H1 (cell line): ENCODE data around the gene LBX2. TPM values are rescaled to one million over a fixed set of nuclear protein-coding genes. Genes with fewer than 3 reads are reported as not detected.

ENCODE experiments used
- CTCF ChIA-PET: fragments of 300-600 bp; sonication (Branson Sonifier 250); formaldehyde crosslinking; loops from one replicate; lab custom pipeline; 2021; ENCODE audit not compliant: partially characterized antibody; lab: Charles Lee
- POLR2A ChIA-PET: fragments of 300-600 bp; sonication (Branson Sonifier 250); formaldehyde crosslinking; loops from one replicate; lab custom pipeline; 2021; ENCODE audit warnings: inconsistent platforms; ENCODE audit not compliant: partially characterized antibody; lab: Charles Lee
- DNase-seq, 2 experiments: peaks; one replicate each; pipeline versions ENCODE4 v3.0.0 to v3.0.0-alpha.2; 2010 to 2022; ENCODE audit warnings: low spot score in 2 of 2, low read depth in 1 of 2, mixed read lengths in 1 of 2
- FAIRE-seq: peaks from 2 replicates; lab custom pipeline; 2011; peaks lifted over from hg19 to GRCh38; lab: Jason Lieb, UNC
- H2AFZ ChIP-seq: 2 replicates; pipeline ENCODE4 v1.8.1; 2012; ENCODE audit warnings: low read length, inconsistent platforms
- H2AK5ac ChIP-seq: 2 replicates; pipeline ENCODE4 v1.6.1; 2013; ENCODE audit warnings: low read depth, low read length
- H2BK120ac ChIP-seq: replicated peaks from 2 replicates; pipeline ENCODE3; 2013; ENCODE audit warnings: low read depth, low read length, inconsistent platforms
- H2BK12ac ChIP-seq: 2 replicates; pipeline ENCODE4 v1.6.1; 2013; ENCODE audit warnings: low read depth, low read length
- H2BK15ac ChIP-seq: 2 replicates; pipeline ENCODE4 v1.6.1; 2013; ENCODE audit warnings: low read length
- H2BK20ac ChIP-seq: 2 replicates; pipeline ENCODE4 v1.6.1; 2013; ENCODE audit warnings: low read length
- H2BK5ac ChIP-seq: 2 replicates; pipeline ENCODE4 v1.6.1; 2013; ENCODE audit warnings: low read depth, low read length
- H3K14ac ChIP-seq: 2 replicates; pipeline ENCODE4 v1.6.1; 2013; ENCODE audit warnings: inconsistent platforms; ENCODE audit not compliant: insufficient read length
- H3K18ac ChIP-seq: 2 replicates; pipeline ENCODE4 v1.6.1; 2013; ENCODE audit warnings: low read length; ENCODE audit errors: extremely low read depth
- H3K23ac ChIP-seq: 2 replicates; pipeline ENCODE4 v1.6.1; 2013; ENCODE audit warnings: inconsistent platforms; ENCODE audit not compliant: insufficient read length
- H3K23me2 ChIP-seq: 2 replicates; pipeline ENCODE4 v1.6.1; 2013; ENCODE audit warnings: low read depth, low read length
- H3K27ac ChIP-seq: 2 replicates; pipeline ENCODE4 v1.6.1; 2011; ENCODE audit warnings: low read depth, low read length, inconsistent platforms
- H3K27me3 ChIP-seq, 4 experiments: replicated peaks in 1 of 4; 1 replicate in 1 of 4; 2 replicates in 3 of 4; pipeline versions ENCODE4 v1.6.1 to v1.8.1; 2011 to 2013; ENCODE audit warnings: low read length in 3 of 4, mild to moderate bottlenecking in 3 of 4, inconsistent platforms in 2 of 4, mixed read lengths in 2 of 4, moderate library complexity in 1 of 4; ENCODE audit not compliant: control insufficient read depth in 3 of 4, insufficient read depth in 3 of 4; ENCODE audit errors: extremely low read depth in 1 of 4
- H3K36me3 ChIP-seq, 4 experiments: 2 replicates each; pipeline versions ENCODE4 v1.6.1 to v1.8.1; 2011 to 2013; ENCODE audit warnings: mild to moderate bottlenecking in 4 of 4, low read length in 3 of 4, moderate library complexity in 2 of 4, control low read depth in 1 of 4, inconsistent platforms in 1 of 4; ENCODE audit not compliant: insufficient read depth in 4 of 4, control insufficient read depth in 2 of 4
- H3K4ac ChIP-seq: replicated peaks from 2 replicates; pipeline ENCODE3; 2013; ENCODE audit warnings: low read length, low read depth, mixed read lengths, inconsistent platforms; ENCODE audit not compliant: insufficient read length
- H3K4me1 ChIP-seq, 4 experiments: replicated peaks in 1 of 4; 1 replicate in 1 of 4; 2 replicates in 3 of 4; pipeline versions ENCODE4 v1.6.1 to v1.8.1; 2011 to 2013; ENCODE audit warnings: low read length in 3 of 4, inconsistent platforms in 2 of 4, mixed read lengths in 1 of 4; ENCODE audit not compliant: insufficient read depth in 4 of 4, control insufficient read depth in 3 of 4
- H3K4me2 ChIP-seq, 2 experiments: 2 replicates each; pipeline versions ENCODE4 v1.6.1 to v1.8.1; 2011 to 2013; ENCODE audit warnings: low read depth in 2 of 2, low read length in 2 of 2, control low read depth in 1 of 2, inconsistent platforms in 1 of 2, mild to moderate bottlenecking in 1 of 2; ENCODE audit not compliant: insufficient read depth in 1 of 2
- H3K4me3 ChIP-seq, 4 experiments: fragments of 200-600, 300-600 bp in 1 of 4; sonication (generic), shearing (Covaris generic), sonication (Bioruptor Twin) in 1 of 4; 2 replicates each; pipeline versions ENCODE4 v1.5.1 to v1.8.1; 2011 to 2016; ENCODE audit warnings: low read length in 4 of 4, low read depth in 3 of 4, control low read depth in 2 of 4, inconsistent platforms in 2 of 4, mild to moderate bottlenecking in 2 of 4, mixed read lengths in 1 of 4, moderate library complexity in 1 of 4; ENCODE audit not compliant: insufficient read depth in 2 of 4; ENCODE audit errors: extremely low read depth in 1 of 4
- H3K56ac ChIP-seq: replicated peaks from 2 replicates; pipeline ENCODE3; 2013; ENCODE audit warnings: low read depth, mild to moderate bottlenecking, mixed read lengths, low read length, inconsistent platforms; ENCODE audit not compliant: insufficient read length
- H3K79me1 ChIP-seq: 2 replicates; pipeline ENCODE4 v1.6.1; 2013; ENCODE audit warnings: low read depth, low read length, control low read depth
- H3K79me2 ChIP-seq, 2 experiments: 2 replicates each; pipeline versions ENCODE4 v1.6.1 to v1.8.1; 2012 to 2013; ENCODE audit warnings: low read length in 2 of 2, mild to moderate bottlenecking in 2 of 2, inconsistent platforms in 1 of 2; ENCODE audit not compliant: insufficient read depth in 2 of 2, control insufficient read depth in 1 of 2
- H3K9ac ChIP-seq, 4 experiments: replicated peaks in 1 of 4; 1 replicate in 1 of 4; 2 replicates in 3 of 4; pipeline versions ENCODE4 v1.6.1 to v1.8.1; 2011 to 2013; ENCODE audit warnings: low read depth in 3 of 4, low read length in 3 of 4, control low read depth in 2 of 4, mild to moderate bottlenecking in 2 of 4, moderate library complexity in 2 of 4, inconsistent platforms in 1 of 4; ENCODE audit errors: extremely low read depth in 1 of 4
- H3K9me3 ChIP-seq, 2 experiments: 2 replicates each; pipeline versions ENCODE4 v1.6.1 to v1.8.1; 2012 to 2013; ENCODE audit warnings: mild to moderate bottlenecking in 2 of 2, moderate library complexity in 2 of 2, control low read depth in 1 of 2, inconsistent platforms in 1 of 2, low read depth in 1 of 2, low read length in 1 of 2, mixed read lengths in 1 of 2; ENCODE audit not compliant: insufficient read depth in 2 of 2
- H4K20me1 ChIP-seq, 2 experiments: replicated peaks in 1 of 2; 2 replicates each; pipeline versions ENCODE3 to v1.8.1; 2011 to 2013; ENCODE audit warnings: inconsistent platforms in 2 of 2, low read length in 2 of 2, mild to moderate bottlenecking in 1 of 2; ENCODE audit not compliant: insufficient read depth in 2 of 2, control insufficient read depth in 1 of 2
- H4K5ac ChIP-seq: 2 replicates; pipeline ENCODE4 v1.6.1; 2013; ENCODE audit warnings: low read length, low read depth, mixed read lengths, inconsistent platforms; ENCODE audit not compliant: insufficient read length
- H4K8ac ChIP-seq: 2 replicates; pipeline ENCODE4 v1.8.0; 2013; ENCODE audit warnings: mild to moderate bottlenecking, moderate library complexity, low read length, inconsistent platforms; ENCODE audit not compliant: insufficient read depth; ENCODE audit errors: extremely low read depth
- H4K91ac ChIP-seq: replicated peaks from 2 replicates; pipeline ENCODE3; 2013; ENCODE audit warnings: low read length, mixed read lengths, inconsistent platforms; ENCODE audit not compliant: insufficient read length
- CBX8 ChIP-seq: fragments of 300-800, 300-1000 bp; sonication (generic); IDR thresholded peaks from 2 replicates; pipeline ENCODE4 v1.7.1; 2016; ENCODE audit warnings: low read depth, low read length, borderline replicate concordance
- CEBPB ChIP-seq: IDR thresholded peaks from 2 replicates; pipeline ENCODE4 v1.6.1; 2012; ENCODE audit warnings: low read depth, low read length
- CHD1 ChIP-seq: IDR thresholded peaks from 2 replicates; pipeline ENCODE4 v1.6.1; 2012; ENCODE audit warnings: low read depth, low read length, improper control_type of control experiment
- EGR1 ChIP-seq: IDR thresholded peaks from 2 replicates; pipeline ENCODE4 v1.6.1; 2011; ENCODE audit warnings: low read depth, low read length, borderline replicate concordance
- EP300 ChIP-seq, 2 experiments: IDR thresholded peaks; 1 replicate in 1 of 2; 2 replicates in 1 of 2; pipeline ENCODE4 v1.6.1; 2011 to 2012; ENCODE audit warnings: low read depth in 2 of 2, low read length in 2 of 2, mild to moderate bottlenecking in 2 of 2, borderline replicate concordance in 1 of 2, inconsistent platforms in 1 of 2, moderate library complexity in 1 of 2
- HDAC6 ChIP-seq: IDR thresholded peaks from one replicate; pipeline ENCODE4 v1.7.1; 2012; ENCODE audit warnings: low read depth, mild to moderate bottlenecking, inconsistent platforms, low read length, moderate library complexity
- PHF8 ChIP-seq: fragments of 200-600 bp; sonication (generic); conservative IDR thresholded peaks from 2 replicates; pipeline ENCODE4 v1.7.1; 2012; ENCODE audit warnings: low read depth, mild to moderate bottlenecking, inconsistent platforms, low read length, moderate library complexity
- POU5F1 ChIP-seq: IDR thresholded peaks from 2 replicates; pipeline ENCODE4 v1.6.1; 2011; ENCODE audit warnings: low read depth, mild to moderate bottlenecking, low read length, moderate library complexity
- WGBS, 2 experiments: shearing (Covaris generic) in 1 of 2; methylation state at CpG; one replicate each; pipeline versions ENCODE4 v1.1.6 to v1.1.7; 2013 to 2015; ENCODE audit warnings: low lambda C conversion rate in 2 of 2, mixed read lengths in 2 of 2, inconsistent platforms in 1 of 2, low coverage in 1 of 2, missing lambda C conversion rate in 1 of 2; ENCODE audit not compliant: insufficient replicate concordance in 2 of 2, insufficient coverage in 1 of 2, insufficient read length in 1 of 2; ENCODE audit errors: extremely low coverage in 1 of 2, missing lambda C conversion rate in 1 of 2; 5-methylcytosine and 5-hydroxymethylcytosine counted together
- polyA plus RNA-seq, 7 experiments: library from polyadenylated mRNA; depleted of rRNA in 3 of 7; stranded (reverse) in 5 of 7; unstranded in 2 of 7; fragments of >200 nt in 5 of 7; fragments of 200-250 nt in 2 of 7; gene quantifications; 1 replicate in 5 of 7; 2 replicates in 1 of 7; 4 replicates in 1 of 7; pipeline versions ENCODE4 v1.2.1 to v1.2.3, GENCODE V29; 2011 to 2013; ENCODE audit warnings: missing spikeins in 2 of 7, mixed read lengths in 2 of 7
- total RNA-seq: library from RNA; stranded (reverse); fragmentation: NEBNext Ultra II Directional; extraction: Animal tissue kit (Norgen Biotek cat#: 25700); gene quantifications from 2 replicates; pipeline ENCODE4 v1.2.1, GENCODE V29; 2021
- TF ChIP-seq, protein P1 (sequence below), 3 experiments: IDR thresholded peaks; 1 replicate in 2 of 3; 2 replicates in 1 of 3; pipeline versions ENCODE4 v1.5.1 to v1.6.1; 2011; ENCODE audit warnings: low read length in 3 of 3, mild to moderate bottlenecking in 3 of 3, inconsistent platforms in 2 of 3, low read depth in 1 of 3, moderate library complexity in 1 of 3; ENCODE audit not compliant: insufficient read depth in 1 of 3; ENCODE audit errors: control extremely low read depth in 1 of 3
- TF ChIP-seq, protein P2 (sequence below): IDR thresholded peaks from 2 replicates; pipeline ENCODE4 v1.6.1; 2012; ENCODE audit warnings: inconsistent platforms

LBX2 gene
- total and polyA plus RNA-seq, 2 of the 8 experiments (the other 6 are each of a cell fraction or from before 2014, with no cell fraction given), result 0.27 TPM; not detected in 1

DNA sequence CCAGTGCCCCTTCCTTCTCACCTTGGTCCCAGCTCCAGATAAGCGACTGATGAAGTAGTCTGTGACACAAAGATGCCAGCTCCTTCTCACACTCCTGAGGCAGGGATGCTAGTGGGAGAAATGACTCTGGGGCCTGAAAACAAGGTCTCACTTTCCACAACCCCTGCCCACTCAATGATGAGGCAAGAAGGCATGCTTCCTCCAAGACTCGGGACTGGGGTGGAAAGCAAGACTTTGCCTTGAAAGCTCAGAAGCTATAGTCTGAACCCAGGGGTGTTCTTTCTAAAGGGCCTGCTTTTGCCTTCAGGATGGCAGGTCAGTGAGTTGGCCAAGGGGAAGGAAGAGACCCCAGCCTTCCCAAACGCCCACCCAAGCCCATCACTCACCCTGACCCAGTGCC is 18.0 kb downstream of the LBX2 start:
- Histone ChIP-seq H2AK5ac (no peak overlapping the region), H2AFZ (no peak overlapping the region), H3K4ac (no peak overlapping the region), H3K4me3 (peak overlapping the region; percentile 69 to 99 (median 93); a peak in 7 of 8 replicates), H3K14ac (no peak overlapping the region), H3K4me2 (peak overlapping the region; percentile 98 to 100), H4K91ac (no peak overlapping the region), H3K9me3 (no peaks in the 10 kb centered on the region), H3K79me1 (no peaks in the 10 kb centered on the region; the same call in 1 of the 2 replicates), H4K20me1 (peaks cover 4 to 9% of the 10 kb centered on the region in 2 experiments), H3K23ac (no peak overlapping the region), H2BK20ac (no peak overlapping the region), H3K56ac (no peak overlapping the region), H3K23me2 (peaks cover 9% of the 10 kb centered on the region; the same call in 1 of the 2 replicates), H4K8ac (no peak overlapping the region), H3K27ac (no peak overlapping the region), H3K79me2 (peaks cover 0 to 9% of the 10 kb centered on the region in 2 experiments; a peak in 1 of 4 replicates), H3K36me3 (peaks cover 0 to 6% (median 2%) of the 10 kb centered on the region in 4 experiments; a peak in 5 of 8 replicates), H2BK12ac (no peak overlapping the region), H3K9ac (peak overlapping the region in 1 of 4 experiments; percentile 35; a peak in 2 of 7 replicates), H3K27me3 (no peaks in the 10 kb centered on the region; a peak in 1 of 7 replicates), H4K5ac (no peak overlapping the region), H2BK15ac (no peak overlapping the region), H2BK5ac (no peak overlapping the region), H2BK120ac (no peak overlapping the region), H3K4me1 (peaks cover 0 to 10% (median 4%) of the 10 kb centered on the region in 4 experiments; a peak in 4 of 7 replicates), H3K18ac (no peak overlapping the region)
- DNase-seq, result no peak
- ChIA-PET CTCF (interaction anchor here (0.6 to 8.0 kb wide), 15 partner anchors 8 to 107 kb away, joined by 3 to 73 read pairs (median 4); partner anchors contain the start of genes AUP1, HTRA2, INO80B and MOGS), POLR2A (interaction anchor here (0.8 to 7.3 kb wide), 17 partner anchors 9 to 90 kb away, joined by 3 to 85 read pairs (median 5); partner anchors contain the start of genes AUP1, C2orf81, DOK1 and HTRA2)
- WGBS, 2 experiments, result 77% methylated on average over 2 of the region's 3 CpGs; no CpG with 5 or more reads in 1 of the 2 experiments
- no peak for FAIRE-seq
- TF ChIP-seq PHF8 (no peak), HDAC6 (no peak), CEBPB (no peak), CHD1 (no peak), EGR1 (no peak), POU5F1 (no peak), EP300 (IDR thresholded peaks at IDR 0.05; ENCODE audit: borderline replicate concordance in 1 of 2, low read depth in 2 of 2, low read length in 2 of 2) (no peak), CBX8 (no peak)
- TF ChIP-seq, protein P1, sequence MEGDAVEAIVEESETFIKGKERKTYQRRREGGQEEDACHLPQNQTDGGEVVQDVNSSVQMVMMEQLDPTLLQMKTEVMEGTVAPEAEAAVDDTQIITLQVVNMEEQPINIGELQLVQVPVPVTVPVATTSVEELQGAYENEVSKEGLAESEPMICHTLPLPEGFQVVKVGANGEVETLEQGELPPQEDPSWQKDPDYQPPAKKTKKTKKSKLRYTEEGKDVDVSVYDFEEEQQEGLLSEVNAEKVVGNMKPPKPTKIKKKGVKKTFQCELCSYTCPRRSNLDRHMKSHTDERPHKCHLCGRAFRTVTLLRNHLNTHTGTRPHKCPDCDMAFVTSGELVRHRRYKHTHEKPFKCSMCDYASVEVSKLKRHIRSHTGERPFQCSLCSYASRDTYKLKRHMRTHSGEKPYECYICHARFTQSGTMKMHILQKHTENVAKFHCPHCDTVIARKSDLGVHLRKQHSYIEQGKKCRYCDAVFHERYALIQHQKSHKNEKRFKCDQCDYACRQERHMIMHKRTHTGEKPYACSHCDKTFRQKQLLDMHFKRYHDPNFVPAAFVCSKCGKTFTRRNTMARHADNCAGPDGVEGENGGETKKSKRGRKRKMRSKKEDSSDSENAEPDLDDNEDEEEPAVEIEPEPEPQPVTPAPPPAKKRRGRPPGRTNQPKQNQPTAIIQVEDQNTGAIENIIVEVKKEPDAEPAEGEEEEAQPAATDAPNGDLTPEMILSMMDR (IDR thresholded peaks at IDR 0.05; ENCODE audit: control extremely low read depth in 1 of 3, insufficient read depth in 1 of 3, low read depth in 1 of 3, low read length in 3 of 3), result no peak
- TF ChIP-seq, protein P2, sequence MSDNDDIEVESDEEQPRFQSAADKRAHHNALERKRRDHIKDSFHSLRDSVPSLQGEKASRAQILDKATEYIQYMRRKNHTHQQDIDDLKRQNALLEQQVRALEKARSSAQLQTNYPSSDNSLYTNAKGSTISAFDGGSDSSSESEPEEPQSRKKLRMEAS, result no peak
